Stimulated activated CD4-positive, alpha-beta T cell treated with anti-CD3 and anti-CD28 coated beads, TNF-alpha, amount 100 ng/mL, for 24 hours (primary cell): ENCODE data around the gene ST3GAL2.
"Not testable (repeated sequence)": the region's sequence is repeated elsewhere in the genome, so short reads cannot be mapped to it uniquely, and the experiment has no call there.

Experiments
- DNase-seq, 3 experiments: peaks; one replicate each; pipeline ENCODE4 v3.0.0-alpha.2; 2020; ENCODE audit warnings: low read depth in 3 of 3

The ST3GAL2 gene

GRCh38 chr16:70386289-70386986, 52.5 kb downstream of the ST3GAL2 start:
- DNase-seq: not testable (repeated sequence)

- no peak for DNase-seq
Observed at GRCh38 chr16:70383421-70383960, 55.4 kb downstream of the ST3GAL2 start.

- no peak for DNase-seq
Observed at GRCh38 chr16:70381604-70382342, 57.1 kb downstream of the ST3GAL2 start.

GRCh38 chr16:70380919-70381603, 57.8 kb downstream of the ST3GAL2 start:
- peak; percentile 91 to 97 (median 95) for DNase-seq

GRCh38 chr16:70380248-70380918, 58.5 kb downstream of the ST3GAL2 start:
- peak; percentile 53 to 78 (median 70) for DNase-seq

- no peak for DNase-seq
Observed at GRCh38 chr16:70378869-70379493, 59.9 kb downstream of the ST3GAL2 start.

GRCh38 chr16:70377782-70378181, 61.1 kb downstream of the ST3GAL2 start:
- no peak for DNase-seq

GRCh38 chr16:70375636-70376611, 63.0 kb downstream of the ST3GAL2 start:
- DNase-seq: no peak

GRCh38 chr16:70374213-70374612, 64.7 kb downstream of the ST3GAL2 start:
- DNase-seq: no peak

GRCh38 chr16:70372921-70373728, 65.8 kb downstream of the ST3GAL2 start:
- DNase-seq: no peak

GRCh38 chr16:70370924-70371323, 68.0 kb downstream of the ST3GAL2 start:
- DNase-seq: no peak

GRCh38 chr16:70370145-70370544, 68.8 kb downstream of the ST3GAL2 start:
- DNase-seq: peak in 1 of 3 experiments; percentile 24

GRCh38 chr16:70364399-70364798, 74.5 kb downstream of the ST3GAL2 start:
- no peak for DNase-seq

GRCh38 chr16:70359552-70359951, 79.3 kb downstream of the ST3GAL2 start:
- DNase-seq: no peak

- no peak for DNase-seq
Observed at GRCh38 chr16:70349783-70350182, 89.1 kb downstream of the ST3GAL2 start.

GRCh38 chr16:70348991-70349390, 89.9 kb downstream of the ST3GAL2 start:
- no peak for DNase-seq

- DNase-seq: no peak
Observed at GRCh38 chr16:70345840-70346239, 93.1 kb downstream of the ST3GAL2 start.

- no peak for DNase-seq
Observed at GRCh38 chr16:70342016-70342415, 96.9 kb downstream of the ST3GAL2 start.

- no peak for DNase-seq
Observed at GRCh38 chr16:70341600-70341999, 97.3 kb downstream of the ST3GAL2 start.
